GM12874 (cell line): Measurements from ENCODE around the gene RNF217.

Experiments used
- TF ChIP-seq, protein P1 (sequence below): IDR thresholded peaks from 2 replicates; pipeline ENCODE4 v1.5.1; 2011; ENCODE audit warnings: low read depth, mild to moderate bottlenecking, control low read depth, low read length, moderate library complexity; ENCODE audit not compliant: insufficient read depth

Gene RNF217

DNA sequence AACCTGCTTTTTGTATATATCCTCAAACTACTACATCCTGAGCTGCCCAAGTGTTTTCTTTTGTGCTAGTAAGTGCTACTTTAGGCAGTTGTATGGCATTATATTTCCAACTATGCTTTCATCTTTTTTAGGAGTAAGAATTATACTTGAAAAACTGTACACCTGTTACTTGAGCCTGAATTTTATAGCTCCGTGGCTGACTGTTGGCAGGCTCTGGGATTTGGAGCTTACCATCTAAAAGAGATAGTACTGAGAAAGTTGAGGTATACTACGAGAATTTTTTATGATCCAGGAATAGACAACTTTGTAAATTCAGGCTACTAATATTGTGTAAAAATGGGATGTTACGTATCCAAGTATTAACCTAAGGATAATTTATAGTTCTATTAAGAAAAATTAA is 32.4 kb downstream of the RNF217 start:
- TF ChIP-seq, protein P1, sequence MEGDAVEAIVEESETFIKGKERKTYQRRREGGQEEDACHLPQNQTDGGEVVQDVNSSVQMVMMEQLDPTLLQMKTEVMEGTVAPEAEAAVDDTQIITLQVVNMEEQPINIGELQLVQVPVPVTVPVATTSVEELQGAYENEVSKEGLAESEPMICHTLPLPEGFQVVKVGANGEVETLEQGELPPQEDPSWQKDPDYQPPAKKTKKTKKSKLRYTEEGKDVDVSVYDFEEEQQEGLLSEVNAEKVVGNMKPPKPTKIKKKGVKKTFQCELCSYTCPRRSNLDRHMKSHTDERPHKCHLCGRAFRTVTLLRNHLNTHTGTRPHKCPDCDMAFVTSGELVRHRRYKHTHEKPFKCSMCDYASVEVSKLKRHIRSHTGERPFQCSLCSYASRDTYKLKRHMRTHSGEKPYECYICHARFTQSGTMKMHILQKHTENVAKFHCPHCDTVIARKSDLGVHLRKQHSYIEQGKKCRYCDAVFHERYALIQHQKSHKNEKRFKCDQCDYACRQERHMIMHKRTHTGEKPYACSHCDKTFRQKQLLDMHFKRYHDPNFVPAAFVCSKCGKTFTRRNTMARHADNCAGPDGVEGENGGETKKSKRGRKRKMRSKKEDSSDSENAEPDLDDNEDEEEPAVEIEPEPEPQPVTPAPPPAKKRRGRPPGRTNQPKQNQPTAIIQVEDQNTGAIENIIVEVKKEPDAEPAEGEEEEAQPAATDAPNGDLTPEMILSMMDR: no peak

GRCh38 chr6:124995131-124995530 is 32.9 kb downstream of the RNF217 start:
- TF ChIP-seq, protein P1: no peak

- TF ChIP-seq, protein P1: no peak
Observed at GRCh38 chr6:124995645-124996325, 33.5 kb downstream of the RNF217 start.

GRCh38 chr6:124996411-124996810 is 34.2 kb downstream of the RNF217 start:
- TF ChIP-seq, protein P1: no peak

GRCh38 chr6:124997196-124997875 is 35.1 kb downstream of the RNF217 start:
- TF ChIP-seq, protein P1: no peak

DNA sequence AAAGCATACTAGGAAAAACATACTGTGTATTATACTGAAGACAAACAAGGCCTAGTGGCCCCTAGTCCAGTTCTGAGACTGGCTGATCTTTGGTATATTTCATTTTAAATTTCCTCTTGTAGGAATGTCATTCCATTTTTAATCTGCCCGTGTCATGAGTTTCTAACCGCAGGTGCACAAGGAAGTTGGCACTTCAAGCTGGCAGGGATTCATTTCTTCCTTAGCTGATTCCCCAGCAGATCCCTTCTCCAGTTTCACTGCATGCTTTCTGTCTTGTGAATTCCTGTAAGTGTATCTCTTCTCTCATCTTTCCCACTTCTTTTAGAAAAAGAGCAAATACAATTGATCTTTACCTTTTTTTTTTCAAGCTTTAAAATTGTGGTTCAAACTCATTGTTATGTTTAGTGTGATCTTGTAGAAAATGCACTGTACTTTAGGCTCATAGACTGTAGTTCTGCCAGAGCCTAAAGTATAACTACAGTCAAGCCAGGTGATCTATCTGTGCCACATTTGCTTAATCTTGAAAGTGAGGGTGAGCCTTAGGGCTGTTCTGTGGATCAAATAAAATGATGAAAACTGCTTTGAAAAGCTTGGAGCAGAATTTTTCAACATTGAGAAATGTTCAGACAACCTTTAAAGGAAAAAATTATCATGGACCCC is 37.0 kb downstream of the RNF217 start:
- TF ChIP-seq, protein P1: no peak

- TF ChIP-seq, protein P1: no peak
Observed at GRCh38 chr6:125001684-125002405, 39.6 kb downstream of the RNF217 start.
